ENCODE results near the gene HDAC8.
"Not testable (repeated sequence)": the region's sequence is repeated elsewhere in the genome, so short reads cannot be mapped to it uniquely, and the experiment has no call there.

HDAC8 gene

DNA sequence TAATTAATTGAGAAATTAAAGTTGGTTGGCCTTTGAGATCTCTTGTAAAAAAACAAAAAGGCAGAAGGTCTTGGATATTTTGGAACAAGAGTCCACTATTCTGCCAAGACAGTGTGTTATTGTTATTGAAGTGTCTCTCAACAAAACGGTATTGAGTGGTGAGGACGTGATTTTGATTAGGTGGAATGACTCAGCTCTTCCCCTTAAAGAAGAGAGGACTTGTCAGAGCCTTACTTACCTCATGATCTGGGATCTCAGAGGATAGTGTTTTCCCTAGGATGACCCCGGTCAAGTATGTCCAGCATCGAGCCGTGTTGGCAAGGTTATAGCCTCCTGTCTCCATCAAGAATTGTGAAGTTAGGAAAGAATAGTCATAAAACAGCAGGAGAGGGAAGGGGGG is 110.9 kb downstream of the HDAC8 start:
- no peak for DNase-seq (ENCODE audit: low read depth in 2 of 2)

DNA sequence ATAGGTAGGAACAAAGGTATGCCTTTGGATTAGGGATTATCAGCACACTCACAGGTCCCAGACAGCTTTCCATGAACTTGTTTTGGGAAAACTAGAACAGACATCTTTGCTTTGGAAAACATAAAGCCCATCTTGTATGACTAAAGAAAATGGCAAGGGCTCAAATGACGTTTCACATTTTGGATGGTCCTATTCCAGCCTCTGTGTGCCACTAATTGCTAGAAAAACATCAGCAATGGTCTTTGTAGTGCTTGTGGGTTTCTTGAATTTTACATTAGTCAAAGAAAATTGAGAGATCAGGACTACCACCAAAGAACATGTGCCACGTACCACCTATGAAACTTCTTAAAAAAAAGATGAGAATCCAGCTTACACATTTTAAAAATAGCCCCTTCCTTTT is 111.4 kb downstream of the HDAC8 start:
- no peak for DNase-seq (ENCODE audit: low read depth in 2 of 2)

DNA sequence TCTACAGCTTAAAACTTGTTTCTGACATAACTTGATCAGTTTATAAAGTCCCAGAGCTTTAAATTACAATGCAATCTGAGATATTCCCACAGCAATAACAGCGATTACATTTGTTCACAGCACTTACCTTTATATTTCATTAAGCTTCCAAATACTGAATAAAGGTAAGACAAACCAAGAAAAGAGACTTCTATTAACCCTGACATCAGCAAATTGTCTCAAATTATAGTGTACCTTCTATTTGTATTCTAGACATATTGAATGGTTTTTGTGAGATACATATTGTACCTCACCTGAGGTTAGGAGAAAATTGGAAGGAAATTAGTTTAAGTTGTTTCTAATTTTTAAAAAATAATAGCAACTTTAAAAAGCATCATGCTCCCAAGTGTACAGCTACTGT is 111.9 kb downstream of the HDAC8 start:
- DNase-seq (ENCODE audit: low read depth in 2 of 2), result no peak

GRCh38 chrX:72449034-72449433 is 123.6 kb downstream of the HDAC8 start:
- not testable (repeated sequence) for DNase-seq (ENCODE audit: low read depth in 2 of 2)

DNA sequence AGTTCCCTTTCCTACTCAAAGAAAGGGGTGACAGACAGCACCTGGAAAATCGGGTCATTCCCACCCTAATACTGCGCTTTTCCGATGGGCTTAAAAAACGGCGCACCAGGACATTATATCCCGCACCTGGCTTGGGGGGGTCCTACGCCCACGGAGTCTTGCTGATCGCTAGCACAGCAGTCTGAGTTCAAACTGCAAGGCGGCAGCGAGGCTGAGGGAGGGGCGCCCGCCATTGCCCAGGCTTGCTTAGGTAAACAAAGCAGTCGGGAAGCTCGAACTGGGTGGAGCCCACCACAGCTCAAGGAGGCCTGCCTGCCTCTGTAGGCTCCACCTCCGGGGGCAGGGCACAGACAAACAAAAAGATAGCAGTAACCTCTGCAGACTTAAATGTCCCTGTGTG is 131.9 kb downstream of the HDAC8 start:
- not testable (repeated sequence) for DNase-seq (ENCODE audit: low read depth in 2 of 2)

DNA sequence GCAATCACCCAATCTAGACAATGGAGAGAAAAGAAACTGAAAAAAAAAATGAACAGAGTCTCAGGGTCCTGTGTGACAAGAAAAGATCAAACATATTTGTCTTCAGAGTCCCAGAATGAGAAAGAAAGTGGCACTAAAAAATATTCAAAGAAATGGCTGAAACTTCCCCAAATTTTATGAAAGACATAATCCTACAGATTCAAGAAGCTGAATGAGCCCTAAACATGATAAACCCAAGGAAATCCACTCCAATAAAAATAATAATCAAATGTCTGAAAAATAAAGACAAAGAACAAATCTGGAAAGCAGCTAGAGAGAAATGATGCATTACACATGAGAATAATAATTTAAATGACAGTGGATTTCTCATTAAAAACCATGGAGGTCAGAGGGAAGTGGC is 136.6 kb downstream of the HDAC8 start:
- no peak for DNase-seq (ENCODE audit: low read depth in 2 of 2)

DNA sequence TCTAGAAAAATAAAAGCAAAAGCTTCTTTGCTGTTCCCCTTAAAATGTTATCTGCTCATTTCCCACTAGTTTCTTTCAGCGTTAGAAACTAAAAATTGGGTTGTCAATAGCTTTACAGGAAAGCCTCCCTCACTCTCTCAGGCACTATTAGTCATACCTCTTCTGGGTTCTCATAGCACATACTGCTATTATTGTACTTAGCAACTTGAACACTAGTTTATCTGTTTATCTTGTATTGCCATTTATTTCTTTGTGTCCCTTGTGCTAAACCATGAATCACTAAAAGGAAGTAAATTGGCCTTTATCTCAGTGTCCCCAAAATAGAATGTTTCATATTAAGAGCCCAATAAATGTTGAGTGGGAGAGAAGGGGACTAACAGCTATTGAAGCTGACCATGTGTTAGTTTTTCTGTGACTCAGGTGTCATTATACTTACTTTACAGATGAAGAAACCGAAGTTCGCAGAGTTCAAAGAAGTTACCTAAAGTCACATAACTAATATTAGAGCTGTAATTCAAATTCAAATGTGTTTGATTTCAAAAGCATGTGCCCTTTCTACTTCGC is 142.2 kb downstream of the HDAC8 start:
- DNase-seq (ENCODE audit: low read depth in 2 of 2), result no peak

DNA sequence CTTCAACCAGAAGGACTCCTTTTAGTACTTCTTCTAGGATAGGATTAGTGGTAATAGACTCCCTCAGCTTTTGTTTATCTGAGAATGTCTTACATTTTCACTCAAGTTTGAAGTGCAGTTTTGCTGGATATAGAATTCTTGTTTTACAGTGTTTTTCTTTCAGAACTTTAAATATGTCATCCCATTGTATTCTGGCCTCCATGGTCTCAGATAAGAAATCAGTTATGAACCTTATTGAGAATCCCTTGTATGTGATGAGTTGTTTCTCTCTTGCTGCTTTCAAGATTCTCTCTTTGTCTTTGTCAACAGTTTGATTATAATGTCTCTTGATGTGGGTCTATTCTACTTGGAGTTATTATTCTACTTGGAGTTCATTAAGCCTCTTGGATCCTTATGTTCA is 150.8 kb downstream of the HDAC8 start:
- no peak for DNase-seq (ENCODE audit: low read depth in 2 of 2)

DNA sequence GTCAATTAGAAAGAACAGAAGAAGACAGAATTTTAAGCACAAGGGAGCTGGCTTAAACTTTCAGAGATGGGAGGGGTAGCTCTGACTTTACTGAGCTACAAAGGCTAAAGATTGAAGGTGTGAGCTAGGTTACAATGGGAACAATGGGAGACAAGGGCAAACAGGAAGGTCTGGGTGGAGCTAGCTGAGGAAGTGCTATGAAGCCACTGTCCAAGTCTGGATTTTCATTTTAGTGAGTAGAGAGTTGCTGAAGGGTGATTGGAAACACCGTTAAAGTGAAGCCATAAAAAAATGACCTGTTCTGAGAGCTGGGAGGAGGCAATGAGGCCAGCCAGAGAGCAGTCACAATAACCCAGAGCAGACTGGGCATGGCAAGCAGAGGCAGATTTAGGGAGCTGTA is 162.7 kb downstream of the HDAC8 start:
- DNase-seq (ENCODE audit: low read depth in 2 of 2), result no peak

DNA sequence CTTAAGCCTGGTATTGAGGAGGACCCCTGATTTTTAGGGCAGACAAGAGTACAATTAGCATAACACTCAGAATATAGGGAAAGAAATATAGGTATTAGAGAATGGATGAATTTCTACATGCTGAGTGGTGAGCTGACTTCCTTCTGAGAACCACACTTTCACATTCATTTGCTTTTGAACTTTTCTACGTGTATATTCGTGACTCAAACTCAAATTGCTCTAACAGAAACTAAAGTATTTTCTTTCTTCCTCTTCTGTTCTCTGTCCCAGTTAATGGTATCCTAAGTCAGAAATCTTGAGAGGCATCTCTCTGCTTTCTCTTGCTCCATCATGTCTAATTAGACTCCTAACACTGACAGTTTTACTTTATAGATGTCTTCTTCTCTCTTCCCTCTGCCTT is 163.8 kb downstream of the HDAC8 start:
- DNase-seq (ENCODE audit: low read depth in 2 of 2), result no peak

DNA sequence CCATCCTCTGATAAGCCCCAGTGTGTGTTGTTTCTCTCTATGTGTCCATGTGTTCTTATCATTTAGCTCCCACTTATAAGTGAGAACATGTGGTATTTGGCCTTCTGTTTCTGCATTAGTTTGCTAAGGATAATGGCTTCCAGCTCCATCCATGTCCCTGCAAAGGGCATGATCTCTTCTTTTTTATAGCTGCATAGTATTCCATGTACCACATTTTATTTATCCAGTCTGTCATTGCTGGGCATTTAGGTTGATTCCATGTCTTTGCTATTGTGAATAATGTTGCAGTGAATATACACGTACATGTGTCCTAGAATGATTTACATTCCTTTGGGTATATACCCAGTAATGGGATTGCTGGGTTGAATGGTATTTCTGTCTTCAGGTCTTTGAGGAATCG is 167.5 kb downstream of the HDAC8 start:
- not testable (repeated sequence) for DNase-seq (ENCODE audit: low read depth in 2 of 2)

- DNase-seq (ENCODE audit: low read depth in 2 of 2), result no peak
These were observed 170.0 kb downstream of the HDAC8 start for GRCh38 chrX:72402614-72403013.

DNA sequence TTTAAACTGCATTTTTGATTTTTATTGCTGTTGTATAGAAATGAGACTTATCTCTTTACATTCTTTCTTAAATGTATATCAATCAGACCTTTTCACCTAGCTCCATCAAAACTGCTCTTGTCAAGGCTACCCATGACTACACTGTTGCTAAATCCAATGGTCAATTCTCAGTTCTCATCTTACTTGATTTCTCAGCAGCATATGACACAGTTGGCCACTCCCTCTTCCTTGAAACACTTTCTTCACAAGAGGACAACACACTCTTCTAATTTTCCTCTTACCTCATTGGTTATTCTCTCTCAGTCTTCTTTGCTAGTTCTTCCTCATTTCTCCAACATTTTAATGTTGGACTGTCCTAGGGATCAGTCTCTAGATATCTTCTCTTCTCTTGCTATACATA is 172.8 kb downstream of the HDAC8 start:
- no peak for DNase-seq (ENCODE audit: low read depth in 2 of 2)

DNA sequence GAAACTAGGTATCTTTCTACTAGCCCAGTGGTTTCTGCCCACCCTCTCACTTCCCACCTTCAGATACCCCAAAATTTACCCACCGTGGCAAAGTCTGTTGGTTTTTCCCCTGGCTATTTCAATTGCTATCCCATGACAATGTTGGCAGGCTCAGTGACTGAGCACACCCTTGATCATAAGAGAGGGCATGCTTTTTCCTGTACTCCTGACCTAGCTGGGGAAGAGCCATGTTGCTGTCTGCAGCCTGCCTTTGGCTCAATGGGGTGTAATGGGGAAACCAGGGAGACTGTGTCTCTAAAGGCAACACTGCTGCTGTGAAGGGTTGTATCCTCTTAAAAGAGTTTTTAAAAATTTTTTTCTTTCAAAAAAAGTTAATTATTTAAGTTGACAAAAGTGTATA is 176.5 kb downstream of the HDAC8 start:
- DNase-seq (ENCODE audit: low read depth in 2 of 2), result no peak

GRCh38 chrX:72395237-72395636 is 177.4 kb downstream of the HDAC8 start:
- DNase-seq (ENCODE audit: low read depth in 2 of 2), result no peak

DNA sequence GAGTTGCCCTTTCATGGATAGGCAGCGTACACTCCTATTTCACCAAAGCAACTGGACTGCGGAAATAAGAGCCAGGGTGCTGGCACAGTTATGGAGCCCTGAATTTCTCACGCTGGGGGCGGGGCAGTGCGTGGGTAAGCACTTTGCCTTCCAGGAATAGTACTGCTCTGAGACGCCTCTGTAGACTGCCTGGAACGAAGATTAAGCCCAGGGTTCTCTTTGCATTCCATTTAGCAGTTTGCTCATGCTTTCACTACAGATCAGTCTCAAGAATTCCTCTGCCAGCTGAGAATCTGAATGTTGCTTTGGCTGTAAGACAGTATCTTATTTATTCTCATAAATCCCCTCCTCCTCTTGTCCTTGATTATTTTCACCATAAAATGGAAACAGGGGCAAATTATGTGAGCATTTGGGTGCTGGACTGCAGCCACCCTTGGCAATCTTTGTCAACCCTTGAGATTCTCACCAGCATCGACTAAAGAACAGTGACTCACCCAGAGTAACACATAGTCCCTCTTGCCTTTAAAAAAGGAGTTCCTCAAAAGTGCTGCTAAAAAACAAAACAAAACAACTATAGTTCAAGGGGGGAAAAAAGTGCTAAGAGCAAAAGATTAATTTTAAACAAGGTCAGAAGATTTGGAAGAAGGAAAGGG is 178.0 kb downstream of the HDAC8 start:
- peak in 1 of 2 experiments; percentile 4 for DNase-seq (ENCODE audit: low read depth in 2 of 2)

- DNase-seq (ENCODE audit: low read depth in 2 of 2), result no peak
These were observed 178.7 kb downstream of the HDAC8 start for GRCh38 chrX:72393836-72394517.

GRCh38 chrX:72392816-72393800 is 179.5 kb downstream of the HDAC8 start:
- no peak for DNase-seq (ENCODE audit: low read depth in 2 of 2)

DNA sequence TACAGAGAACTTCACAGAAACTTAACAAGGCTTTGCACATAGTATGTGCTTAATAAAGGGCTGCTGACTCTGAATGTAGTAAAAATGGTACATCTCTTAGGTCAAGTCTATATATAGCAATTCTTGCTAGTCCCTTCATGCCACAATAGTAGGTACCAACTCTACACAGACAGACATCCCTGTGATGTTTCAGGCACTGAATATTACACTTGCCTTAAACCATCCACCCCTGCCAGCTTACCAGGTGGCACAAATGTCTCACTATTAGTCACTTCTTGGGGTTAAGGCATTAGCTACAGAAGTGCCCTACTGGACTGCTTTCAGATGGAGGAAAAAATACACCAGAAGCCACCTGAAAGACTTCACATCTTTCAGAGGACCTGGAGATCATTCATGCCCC is 180.6 kb downstream of the HDAC8 start:
- no peak for DNase-seq (ENCODE audit: low read depth in 2 of 2)

DNA sequence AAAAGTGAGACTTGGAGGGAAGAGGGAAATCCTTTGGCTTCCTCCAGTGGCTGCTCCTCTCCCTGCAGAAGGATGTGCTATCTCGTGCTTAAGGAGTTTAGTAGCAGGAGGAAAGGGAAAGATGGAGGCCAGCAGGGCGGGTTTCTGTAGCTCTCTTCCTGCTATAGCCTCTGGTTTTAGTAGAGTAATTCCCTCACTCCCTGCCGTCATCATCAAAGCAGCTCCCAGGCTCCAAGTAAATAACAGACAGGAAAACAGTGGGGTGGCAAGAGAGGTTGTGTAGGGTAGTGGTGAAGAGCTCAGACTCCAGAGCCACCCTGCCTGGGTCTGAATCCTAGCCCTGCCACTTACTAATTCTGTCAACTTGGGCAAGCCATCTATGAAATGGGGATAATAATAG is 185.4 kb downstream of the HDAC8 start:
- no peak for DNase-seq (ENCODE audit: low read depth in 2 of 2)

- no peak for DNase-seq (ENCODE audit: low read depth in 2 of 2)
These were observed 190.4 kb downstream of the HDAC8 start for GRCh38 chrX:72382202-72382595.
